Measurements from ENCODE around the gene KHDC1L. TPM values are rescaled to one million over a fixed set of nuclear protein-coding genes. Genes with fewer than 3 reads are reported as not detected.

The KHDC1L gene
- polyA plus RNA-seq, 1 of the 3 experiments (the other 2 are of a cell fraction) = 0.16 TPM

DNA sequence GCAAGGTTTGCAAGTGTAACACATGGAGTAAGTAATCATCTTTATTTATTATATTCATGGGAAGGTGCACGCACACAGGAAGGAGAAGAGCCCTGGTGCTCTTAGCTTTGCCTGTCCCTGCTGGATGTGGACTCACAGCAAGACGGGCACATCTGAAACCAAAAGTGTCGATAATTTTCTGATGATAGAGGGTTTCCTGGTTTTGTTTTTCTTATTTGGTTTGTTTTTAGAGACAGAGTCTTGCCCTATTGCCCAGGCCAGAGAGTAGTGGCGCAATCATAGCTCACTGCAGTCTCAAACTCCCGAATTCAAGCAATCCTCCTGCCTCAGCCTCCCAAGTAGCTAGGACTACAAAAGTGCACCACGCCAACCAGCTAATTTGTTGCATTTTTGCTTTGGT lies 7.8 kb upstream of the KHDC1L start:
- Histone ChIP-seq H4K20me1 (ENCODE audit: insufficient read depth) (no peaks in the 10 kb centered on the region), H3K4me3 (ENCODE audit: low read depth in 2 of 2, low read length in 1 of 2) (no peak overlapping the region), H3K36me3 (replicated peaks in 1 of 2; ENCODE audit: control insufficient read depth in 1 of 2, insufficient read depth in 2 of 2, low read length in 1 of 2) (no peaks in the 10 kb centered on the region), H3K9ac (no peak overlapping the region), H3K9me3 (no peaks in the 10 kb centered on the region), H3K4me2 (no peak overlapping the region), H3K27me3 (ENCODE audit: insufficient read depth) (no peaks in the 10 kb centered on the region), H3K79me2 (ENCODE audit: insufficient read depth) (no peaks in the 10 kb centered on the region), H3F3A (replicated peaks; ENCODE audit: insufficient read depth) (peaks cover 10% of the 10 kb centered on the region), H3K27ac (ENCODE audit: low read depth in 2 of 2, low read length in 1 of 2) (no peak overlapping the region), H3K4me1 (ENCODE audit: control insufficient read depth in 1 of 2, insufficient read depth in 2 of 2, low read depth in 1 of 2, low read length in 1 of 2) (peaks cover 0 to 16% of the 10 kb centered on the region in 2 experiments; a peak in 1 of 4 replicates), H2AFZ (ENCODE audit: low read depth) (no peak overlapping the region), H3K9me2 (no peaks in the 10 kb centered on the region)
- CTCF ChIA-PET = no interaction called here
- DNase-seq = no peak
- WGBS (ENCODE audit: low lambda C conversion rate) = 93% methylated on average over 6 of the region's 6 CpGs
- TF ChIP-seq SIN3A (IDR thresholded peaks at IDR 0.05; ENCODE audit: borderline replicate concordance, low read depth, low read length) = no peak
- TF ChIP-seq, protein P1, sequence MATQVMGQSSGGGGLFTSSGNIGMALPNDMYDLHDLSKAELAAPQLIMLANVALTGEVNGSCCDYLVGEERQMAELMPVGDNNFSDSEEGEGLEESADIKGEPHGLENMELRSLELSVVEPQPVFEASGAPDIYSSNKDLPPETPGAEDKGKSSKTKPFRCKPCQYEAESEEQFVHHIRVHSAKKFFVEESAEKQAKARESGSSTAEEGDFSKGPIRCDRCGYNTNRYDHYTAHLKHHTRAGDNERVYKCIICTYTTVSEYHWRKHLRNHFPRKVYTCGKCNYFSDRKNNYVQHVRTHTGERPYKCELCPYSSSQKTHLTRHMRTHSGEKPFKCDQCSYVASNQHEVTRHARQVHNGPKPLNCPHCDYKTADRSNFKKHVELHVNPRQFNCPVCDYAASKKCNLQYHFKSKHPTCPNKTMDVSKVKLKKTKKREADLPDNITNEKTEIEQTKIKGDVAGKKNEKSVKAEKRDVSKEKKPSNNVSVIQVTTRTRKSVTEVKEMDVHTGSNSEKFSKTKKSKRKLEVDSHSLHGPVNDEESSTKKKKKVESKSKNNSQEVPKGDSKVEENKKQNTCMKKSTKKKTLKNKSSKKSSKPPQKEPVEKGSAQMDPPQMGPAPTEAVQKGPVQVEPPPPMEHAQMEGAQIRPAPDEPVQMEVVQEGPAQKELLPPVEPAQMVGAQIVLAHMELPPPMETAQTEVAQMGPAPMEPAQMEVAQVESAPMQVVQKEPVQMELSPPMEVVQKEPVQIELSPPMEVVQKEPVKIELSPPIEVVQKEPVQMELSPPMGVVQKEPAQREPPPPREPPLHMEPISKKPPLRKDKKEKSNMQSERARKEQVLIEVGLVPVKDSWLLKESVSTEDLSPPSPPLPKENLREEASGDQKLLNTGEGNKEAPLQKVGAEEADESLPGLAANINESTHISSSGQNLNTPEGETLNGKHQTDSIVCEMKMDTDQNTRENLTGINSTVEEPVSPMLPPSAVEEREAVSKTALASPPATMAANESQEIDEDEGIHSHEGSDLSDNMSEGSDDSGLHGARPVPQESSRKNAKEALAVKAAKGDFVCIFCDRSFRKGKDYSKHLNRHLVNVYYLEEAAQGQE (IDR thresholded peaks at IDR 0.05; ENCODE audit: low read depth, low read length) = no peak
- TF ChIP-seq SMC3 (IDR thresholded peaks at IDR 0.05; ENCODE audit: low read depth, low read length) = no peak
- TF ChIP-seq ELF1 (IDR thresholded peaks at IDR 0.05) = no peak
- no peak for TF ChIP-seq RXRA (IDR thresholded peaks at IDR 0.05; ENCODE audit: borderline replicate concordance, low read depth)
- TF ChIP-seq MEF2A (IDR thresholded peaks at IDR 0.05; ENCODE audit: borderline replicate concordance, low read depth) = no peak
- TF ChIP-seq CHD2 (IDR thresholded peaks at IDR 0.05; ENCODE audit: low read length, partially characterized antibody) = no peak
- TF ChIP-seq, protein P2, sequence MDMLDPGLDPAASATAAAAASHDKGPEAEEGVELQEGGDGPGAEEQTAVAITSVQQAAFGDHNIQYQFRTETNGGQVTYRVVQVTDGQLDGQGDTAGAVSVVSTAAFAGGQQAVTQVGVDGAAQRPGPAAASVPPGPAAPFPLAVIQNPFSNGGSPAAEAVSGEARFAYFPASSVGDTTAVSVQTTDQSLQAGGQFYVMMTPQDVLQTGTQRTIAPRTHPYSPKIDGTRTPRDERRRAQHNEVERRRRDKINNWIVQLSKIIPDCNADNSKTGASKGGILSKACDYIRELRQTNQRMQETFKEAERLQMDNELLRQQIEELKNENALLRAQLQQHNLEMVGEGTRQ (IDR thresholded peaks at IDR 0.05; ENCODE audit: borderline replicate concordance, low read depth, low read length) = no peak
- no peak for TF ChIP-seq FOXM1 (IDR thresholded peaks at IDR 0.05; ENCODE audit: low read depth)
- no peak for TF ChIP-seq GATA2 (CRISPR knock-in tag; IDR thresholded peaks at IDR 0.05)
- TF ChIP-seq TEAD4 (IDR thresholded peaks at IDR 0.05; ENCODE audit: borderline replicate concordance, insufficient read depth) = no peak
- no peak for TF ChIP-seq YY1 (IDR thresholded peaks at IDR 0.05; ENCODE audit: low read depth)
- TF ChIP-seq CTCF (IDR thresholded peaks at IDR 0.05) = no peak
- TF ChIP-seq, protein P3, sequence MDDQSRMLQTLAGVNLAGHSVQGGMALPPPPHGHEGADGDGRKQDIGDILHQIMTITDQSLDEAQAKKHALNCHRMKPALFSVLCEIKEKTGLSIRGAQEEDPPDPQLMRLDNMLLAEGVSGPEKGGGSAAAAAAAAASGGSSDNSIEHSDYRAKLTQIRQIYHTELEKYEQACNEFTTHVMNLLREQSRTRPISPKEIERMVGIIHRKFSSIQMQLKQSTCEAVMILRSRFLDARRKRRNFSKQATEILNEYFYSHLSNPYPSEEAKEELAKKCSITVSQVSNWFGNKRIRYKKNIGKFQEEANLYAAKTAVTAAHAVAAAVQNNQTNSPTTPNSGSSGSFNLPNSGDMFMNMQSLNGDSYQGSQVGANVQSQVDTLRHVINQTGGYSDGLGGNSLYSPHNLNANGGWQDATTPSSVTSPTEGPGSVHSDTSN (IDR thresholded peaks at IDR 0.05) = no peak
- TF ChIP-seq EZH2phosphoT487 (IDR thresholded peaks at IDR 0.05; ENCODE audit: borderline replicate concordance, low read depth) = no peak
- TF ChIP-seq, protein P4, sequence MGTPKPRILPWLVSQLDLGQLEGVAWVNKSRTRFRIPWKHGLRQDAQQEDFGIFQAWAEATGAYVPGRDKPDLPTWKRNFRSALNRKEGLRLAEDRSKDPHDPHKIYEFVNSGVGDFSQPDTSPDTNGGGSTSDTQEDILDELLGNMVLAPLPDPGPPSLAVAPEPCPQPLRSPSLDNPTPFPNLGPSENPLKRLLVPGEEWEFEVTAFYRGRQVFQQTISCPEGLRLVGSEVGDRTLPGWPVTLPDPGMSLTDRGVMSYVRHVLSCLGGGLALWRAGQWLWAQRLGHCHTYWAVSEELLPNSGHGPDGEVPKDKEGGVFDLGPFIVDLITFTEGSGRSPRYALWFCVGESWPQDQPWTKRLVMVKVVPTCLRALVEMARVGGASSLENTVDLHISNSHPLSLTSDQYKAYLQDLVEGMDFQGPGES (IDR thresholded peaks at IDR 0.05; ENCODE audit: low read depth, low read length) = no peak
- TF ChIP-seq, protein P5, sequence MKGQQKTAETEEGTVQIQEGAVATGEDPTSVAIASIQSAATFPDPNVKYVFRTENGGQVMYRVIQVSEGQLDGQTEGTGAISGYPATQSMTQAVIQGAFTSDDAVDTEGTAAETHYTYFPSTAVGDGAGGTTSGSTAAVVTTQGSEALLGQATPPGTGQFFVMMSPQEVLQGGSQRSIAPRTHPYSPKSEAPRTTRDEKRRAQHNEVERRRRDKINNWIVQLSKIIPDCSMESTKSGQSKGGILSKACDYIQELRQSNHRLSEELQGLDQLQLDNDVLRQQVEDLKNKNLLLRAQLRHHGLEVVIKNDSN (IDR thresholded peaks at IDR 0.05; ENCODE audit: borderline replicate concordance, low read depth) = no peak
- TF ChIP-seq MXI1 (IDR thresholded peaks at IDR 0.05; ENCODE audit: low read depth, low read length) = no peak
- TF ChIP-seq EP300 (IDR thresholded peaks at IDR 0.05; ENCODE audit: borderline replicate concordance in 1 of 2, low read depth in 1 of 2, low read length in 1 of 2) = no peak
- TF ChIP-seq GABPA (IDR thresholded peaks at IDR 0.05; ENCODE audit: low read depth) = no peak
- POLR2A ChIA-PET = no interaction called here
